ENCODE data around the gene CEP97.

GRCh38 chr3:101803173-101803782, 78.9 kb downstream of the CEP97 start:
- TF ChIP-seq CTCF (IDR thresholded peaks at IDR 0.05; ENCODE audit: poor library complexity) (peak; percentile 86), EZH2 (IDR thresholded peaks at IDR 0.05; ENCODE audit: borderline replicate concordance) (no peak), EZH2phosphoT487 (IDR thresholded peaks at IDR 0.05; ENCODE audit: low read depth, severe bottlenecking, unreplicated experiment) (no peak)

All from hepatocyte (in vitro differentiated cells).